Liver (tissue), 9 donors: ENCODE results near the gene TMEM63B. TPM values are rescaled to one million over a fixed set of nuclear protein-coding genes. Genes with fewer than 3 reads are reported as not detected.

Experiments used
- DNase-seq: peaks from one replicate; pipeline ENCODE4 v3.0.0-alpha.2; 2017; ENCODE audit warnings: low spot score
- H3K27ac ChIP-seq, 2 donors: one replicate each; pipeline ENCODE4 v1.7.0; 2013; ENCODE audit warnings: inconsistent platforms in 2 of 2, low read length in 2 of 2, control low read depth in 1 of 2, low read depth in 1 of 2, mild to moderate bottlenecking in 1 of 2
- H3K27me3 ChIP-seq, 4 donors: one replicate each; pipeline versions ENCODE4 v1.6.1 to v1.7.0; 2013; ENCODE audit warnings: low read length in 3 of 4, inconsistent platforms in 1 of 4, mild to moderate bottlenecking in 1 of 4, moderate library complexity in 1 of 4; ENCODE audit not compliant: control insufficient read depth in 4 of 4, insufficient read depth in 4 of 4
- H3K36me3 ChIP-seq, 4 donors: one replicate each; pipeline versions ENCODE4 v1.6.1 to v1.7.0; 2013; ENCODE audit warnings: low read length in 3 of 4, mild to moderate bottlenecking in 3 of 4, low read depth in 1 of 4, moderate library complexity in 1 of 4; ENCODE audit not compliant: control insufficient read depth in 4 of 4, insufficient read depth in 3 of 4
- H3K4me1 ChIP-seq, 4 donors: one replicate each; pipeline versions ENCODE4 v1.6.1 to v1.7.0; 2013; ENCODE audit warnings: low read length in 3 of 4, mild to moderate bottlenecking in 3 of 4, moderate library complexity in 1 of 4; ENCODE audit not compliant: control insufficient read depth in 4 of 4, insufficient read depth in 4 of 4
- H3K4me3 ChIP-seq, 3 donors: one replicate each; pipeline versions ENCODE4 v1.6.1 to v1.7.0; 2013; ENCODE audit warnings: low read length in 3 of 3, control low read depth in 1 of 3, low read depth in 1 of 3, mild to moderate bottlenecking in 1 of 3
- H3K9ac ChIP-seq, 2 donors: one replicate each; pipeline ENCODE4 v1.7.0; 2013; ENCODE audit warnings: low read length in 2 of 2, mild to moderate bottlenecking in 2 of 2, moderate library complexity in 2 of 2, control low read depth in 1 of 2, low read depth in 1 of 2
- H3K9me3 ChIP-seq, 4 donors: one replicate each; pipeline versions ENCODE4 v1.6.1 to v1.7.0; 2013; ENCODE audit warnings: low read length in 3 of 4; ENCODE audit not compliant: control insufficient read depth in 4 of 4
- ATF3 ChIP-seq: IDR thresholded peaks from 2 replicates; pipeline ENCODE4 v1.6.1; 2016; ENCODE audit warnings: antibody characterized with exemption
- CTCF ChIP-seq: fragments of 150-350 bp; IDR thresholded peaks from 2 replicates; pipeline ENCODE4 v1.5.1; 2017; ENCODE audit warnings: improper control_type of control experiment, low read depth, low read length; ENCODE audit not compliant: missing input control
- EGR1 ChIP-seq, 2 donors: IDR thresholded peaks; 2 replicates each; pipeline ENCODE4 v1.6.1; 2016 to 2018; ENCODE audit warnings: antibody characterized with exemption in 2 of 2, low read depth in 2 of 2
- FOXA1 ChIP-seq: IDR thresholded peaks from 2 replicates; pipeline ENCODE4 v1.6.1; 2016; ENCODE audit warnings: antibody characterized with exemption
- HNF4A ChIP-seq, 2 donors: conservative IDR thresholded peaks; 2 replicates each; pipeline ENCODE4 v1.6.1; 2016; ENCODE audit warnings: antibody characterized with exemption in 2 of 2, mild to moderate bottlenecking in 2 of 2
- HNF4G ChIP-seq: IDR thresholded peaks from 2 replicates; pipeline ENCODE4 v1.6.1; 2016; ENCODE audit warnings: antibody characterized with exemption
- JUND ChIP-seq, 2 donors: IDR thresholded peaks; 2 replicates each; pipeline ENCODE4 v1.6.1; 2016; ENCODE audit warnings: antibody characterized with exemption in 2 of 2
- MAX ChIP-seq: IDR thresholded peaks from 2 replicates; pipeline ENCODE4 v1.6.1; 2016; ENCODE audit warnings: antibody characterized with exemption
- NR2F2 ChIP-seq: IDR thresholded peaks from 2 replicates; pipeline ENCODE4 v1.6.1; 2016; ENCODE audit warnings: antibody characterized with exemption
- RAD21 ChIP-seq, 2 donors: IDR thresholded peaks; 2 replicates each; pipeline ENCODE4 v1.6.1; 2016; ENCODE audit warnings: antibody characterized with exemption in 2 of 2, mild to moderate bottlenecking in 2 of 2
- REST ChIP-seq: IDR thresholded peaks from 2 replicates; pipeline ENCODE4 v1.6.1; 2016; ENCODE audit warnings: antibody characterized with exemption, mild to moderate bottlenecking
- RXRA ChIP-seq, 2 donors: IDR thresholded peaks; 2 replicates each; pipeline ENCODE4 v1.6.1; 2017 to 2018; ENCODE audit warnings: antibody characterized with exemption in 2 of 2, mild to moderate bottlenecking in 1 of 2
- SP1 ChIP-seq: IDR thresholded peaks from 2 replicates; pipeline ENCODE4 v1.6.1; 2018; ENCODE audit warnings: antibody characterized with exemption, mild to moderate bottlenecking
- TAF1 ChIP-seq: conservative IDR thresholded peaks from 2 replicates; pipeline ENCODE4 v1.6.1; 2016; ENCODE audit warnings: antibody characterized with exemption, mild to moderate bottlenecking
- ZBTB33 ChIP-seq: IDR thresholded peaks from 2 replicates; pipeline ENCODE4 v1.6.1; 2016; ENCODE audit warnings: antibody characterized with exemption
- WGBS: extraction: QIAGEN DNeasy Blood & Tissue Kit; methylation state at CpG from one replicate; pipeline ENCODE4 v1.1.7; 2013; 5-methylcytosine and 5-hydroxymethylcytosine counted together
- polyA plus RNA-seq, 2 donors: library from polyadenylated mRNA; stranded (reverse) in 1 of 2; unstranded in 1 of 2; fragments of 200-250 nt in 1 of 2; fragments of >200 nt in 1 of 2; fragmentation: Nextera tagmentation in 1 of 2; extraction: Ambion mirVana in 1 of 2; gene quantifications; one replicate each; pipeline versions ENCODE4 v1.2.1 to v1.2.3, GENCODE V29; 2013 to 2015
- total RNA-seq, 2 donors: library from RNA; depleted of rRNA; stranded (reverse); fragments of >200 nt; gene quantifications; one replicate each; pipeline ENCODE4 v1.2.3, GENCODE V29; 2014
- donor health status: healthy.
- donor health status: healthy.
- donor health status: healthy.
- donor health status: healthy.
- donor health status: healthy.

TMEM63B gene
- total and polyA plus RNA-seq, 4 donors: 9.6 to 64.9 (median 37.6) TPM

GRCh38 chr6:44169886-44170570 lies 42.7 kb downstream of the TMEM63B start (continued):
- TF ChIP-seq ZBTB33: no peak

- H3K9me3 ChIP-seq: no peaks in the 10 kb centered on the region
- WGBS: 76% methylated on average over 12 of the region's 12 CpGs
- no peak overlapping the region for H3K4me3 ChIP-seq
- DNase-seq: no peak
- peaks cover 0 to 8% (median 2%) of the 10 kb centered on the region in 4 donors for H3K4me1 ChIP-seq
- H3K36me3 ChIP-seq: no peaks in the 10 kb centered on the region
- no peaks in the 10 kb centered on the region for H3K27me3 ChIP-seq
- H3K9ac ChIP-seq: no peak overlapping the region
- TF ChIP-seq RAD21 (IDR thresholded peaks at IDR 0.05): no peak
- no peak for TF ChIP-seq FOXA1
- TF ChIP-seq TAF1: no peak
- TF ChIP-seq EGR1 (IDR thresholded peaks at IDR 0.05; ENCODE audit: low read depth in 2 of 2): no peak
- no peak for TF ChIP-seq CTCF
- TF ChIP-seq ZBTB33: no peak
- TF ChIP-seq ATF3: no peak
- no peak for TF ChIP-seq RXRA (IDR thresholded peaks at IDR 0.05)
- no peak for TF ChIP-seq MAX
- TF ChIP-seq HNF4A (conservative IDR thresholded peaks at IDR 0.05): no peak
- TF ChIP-seq NR2F2: no peak
- no peak for TF ChIP-seq SP1
- no peak for TF ChIP-seq JUND (IDR thresholded peaks at IDR 0.05)
- TF ChIP-seq HNF4G: no peak
- no peak for TF ChIP-seq REST
- no peak overlapping the region for H3K27ac ChIP-seq
Observed at GRCh38 chr6:44171899-44172546, 44.7 kb downstream of the TMEM63B start.
